SK-N-SH (cell line): ENCODE measurements around the gene GHR. TPM values are rescaled to one million over a fixed set of nuclear protein-coding genes. Genes with fewer than 3 reads are reported as not detected.

ENCODE experiments used
- CTCF ChIA-PET: fragments of 300-600, 350-600 bp; formaldehyde crosslinking; extraction: SDS; loops from one replicate; lab custom pipeline; 2021; lab: Yijun Ruan, JAX
- POLR2A ChIA-PET: fragments of 350-600 bp; sonication (Branson Sonifier 250); formaldehyde crosslinking; extraction: SDS; loops from one replicate; lab custom pipeline; 2020; ENCODE audit warnings: antibody characterized with exemption, inconsistent platforms; lab: Yijun Ruan, JAX
- DNase-seq: peaks from one replicate; pipeline ENCODE4 v3.0.0; 2012
- H2AFZ ChIP-seq: fragments of 200-600 bp; sonication (generic); 2 replicates; pipeline ENCODE4 v1.8.1; 2016; ENCODE audit warnings: antibody characterized with exemption, mild to moderate bottlenecking, low read depth
- H3F3A ChIP-seq: fragments of 200-600 bp; sonication (generic); replicated peaks from 2 replicates; pipeline ENCODE3; 2016; ENCODE audit warnings: antibody characterized with exemption, mild to moderate bottlenecking; ENCODE audit not compliant: insufficient read depth
- H3K27ac ChIP-seq, 2 experiments: fragments of 200-500 bp in 1 of 2; fragments of 200-600 bp in 1 of 2; sonication (Bioruptor generic) in 1 of 2; sonication (generic), shearing (Covaris generic) in 1 of 2; 2 replicates each; pipeline versions ENCODE4 v1.5.1 to v1.6.1; 2014 to 2016; ENCODE audit warnings: low read depth in 2 of 2, inconsistent platforms in 1 of 2, low read length in 1 of 2, mild to moderate bottlenecking in 1 of 2, mixed read lengths in 1 of 2
- H3K27me3 ChIP-seq: fragments of 200-600 bp; sonication (generic), shearing (Covaris generic); 2 replicates; pipeline ENCODE4 v1.6.1; 2016; ENCODE audit warnings: mixed run types; ENCODE audit not compliant: insufficient read depth
- H3K36me3 ChIP-seq, 2 experiments: fragments of 200-500 bp in 1 of 2; fragments of 200-600 bp in 1 of 2; sonication (Bioruptor generic) in 1 of 2; sonication (generic) in 1 of 2; replicated peaks in 1 of 2; 2 replicates each; pipeline versions ENCODE3 to v1.5.1; 2014 to 2016; ENCODE audit warnings: low read length in 1 of 2, mild to moderate bottlenecking in 1 of 2; ENCODE audit not compliant: insufficient read depth in 2 of 2, control insufficient read depth in 1 of 2
- H3K4me1 ChIP-seq, 2 experiments: fragments of 200-500 bp in 1 of 2; fragments of 200-600 bp in 1 of 2; sonication (Bioruptor generic) in 1 of 2; sonication (generic), shearing (Covaris generic) in 1 of 2; 2 replicates each; pipeline versions ENCODE4 v1.5.1 to v1.6.1; 2014 to 2016; ENCODE audit warnings: low read depth in 1 of 2, low read length in 1 of 2, mixed run types in 1 of 2; ENCODE audit not compliant: insufficient read depth in 2 of 2, control insufficient read depth in 1 of 2
- H3K4me2 ChIP-seq: fragments of 200-600 bp; sonication (generic), shearing (Covaris generic); 2 replicates; pipeline ENCODE4 v1.6.1; 2017; ENCODE audit warnings: mixed run types
- H3K4me3 ChIP-seq, 2 experiments: fragments of 200-500 bp in 1 of 2; fragments of 200-600 bp in 1 of 2; sonication (Bioruptor generic) in 1 of 2; sonication (generic), shearing (Covaris generic) in 1 of 2; 2 replicates each; pipeline versions ENCODE4 v1.5.1 to v1.8.1; 2014 to 2016; ENCODE audit warnings: low read depth in 2 of 2, inconsistent platforms in 1 of 2, low read length in 1 of 2, mild to moderate bottlenecking in 1 of 2, mixed read lengths in 1 of 2, moderate library complexity in 1 of 2
- H3K79me2 ChIP-seq: fragments of 200-600 bp; sonication (generic); 2 replicates; pipeline ENCODE4 v1.8.1; 2017; ENCODE audit warnings: mild to moderate bottlenecking; ENCODE audit not compliant: insufficient read depth
- H3K9ac ChIP-seq: fragments of 200-600 bp; sonication (generic); 2 replicates; pipeline ENCODE4 v1.6.1; 2017; ENCODE audit warnings: mixed run types
- H3K9me2 ChIP-seq: fragments of 200-600 bp; sonication (generic); 2 replicates; pipeline ENCODE4 v1.6.1; 2017; ENCODE audit warnings: mixed run types
- H3K9me3 ChIP-seq: fragments of 200-600 bp; sonication (generic); 2 replicates; pipeline ENCODE4 v1.6.1; 2017; ENCODE audit warnings: mixed run types, mild to moderate bottlenecking, moderate library complexity
- H4K20me1 ChIP-seq: fragments of 200-600 bp; sonication (generic); 2 replicates; pipeline ENCODE4 v1.6.1; 2017; ENCODE audit warnings: mild to moderate bottlenecking, mixed run types; ENCODE audit not compliant: insufficient read depth
- CTCF ChIP-seq: fragments of 200-600 bp; sonication (generic); IDR thresholded peaks from 2 replicates; pipeline ENCODE4 v1.6.1; 2017; ENCODE audit warnings: antibody characterized with exemption, mild to moderate bottlenecking, moderate library complexity
- ELF1 ChIP-seq: IDR thresholded peaks from 2 replicates; pipeline ENCODE4 v1.4.0; 2012
- EZH2phosphoT487 ChIP-seq: fragments of 200-600 bp; sonication (generic); IDR thresholded peaks from 2 replicates; pipeline ENCODE4 v1.6.1; 2017; ENCODE audit warnings: low read depth, mixed run types, mild to moderate bottlenecking, antibody characterized with exemption, moderate library complexity, borderline replicate concordance
- FOXJ3 ChIP-seq: sonication (generic); formaldehyde crosslinking; IDR thresholded peaks from 2 replicates; pipeline ENCODE4 v1.5.1; 2020; ENCODE audit warnings: mild to moderate bottlenecking, missing genetic modification reagents
- FOXM1 ChIP-seq: IDR thresholded peaks from 2 replicates; pipeline ENCODE4 v1.4.0; 2012; ENCODE audit warnings: low read depth, mild to moderate bottlenecking
- MEF2A ChIP-seq: IDR thresholded peaks from 2 replicates; pipeline ENCODE4 v1.4.0; 2012; ENCODE audit warnings: low read depth, borderline replicate concordance
- NRF1 ChIP-seq: IDR thresholded peaks from 2 replicates; pipeline ENCODE4 v1.6.1; 2012; ENCODE audit warnings: low read depth, mild to moderate bottlenecking, low read length
- POLR2AphosphoS5 ChIP-seq: IDR thresholded peaks from 2 replicates; pipeline ENCODE4 v1.6.1; 2012; ENCODE audit warnings: low read depth, low read length
- RCOR1 ChIP-seq: fragments of 150-350 bp; IDR thresholded peaks from 2 replicates; pipeline ENCODE4 v1.6.1; 2017; ENCODE audit warnings: antibody characterized with exemption, low read length
- RFX5 ChIP-seq: IDR thresholded peaks from 2 replicates; pipeline ENCODE4 v1.6.1; 2012; ENCODE audit warnings: mild to moderate bottlenecking, improper control_type of control experiment, low read length
- RXRA ChIP-seq: IDR thresholded peaks from 2 replicates; pipeline ENCODE4 v1.4.0; 2012; ENCODE audit warnings: low read depth, mild to moderate bottlenecking, borderline replicate concordance
- SIN3A ChIP-seq: IDR thresholded peaks from 2 replicates; pipeline ENCODE4 v1.6.1; 2012; ENCODE audit warnings: low read depth, mild to moderate bottlenecking, low read length, moderate library complexity, borderline replicate concordance
- SMC3 ChIP-seq: IDR thresholded peaks from 2 replicates; pipeline ENCODE4 v1.6.1; 2012; ENCODE audit warnings: low read depth, low read length, improper control_type of control experiment
- TEAD4 ChIP-seq: IDR thresholded peaks from 2 replicates; pipeline ENCODE4 v1.4.0; 2012; ENCODE audit warnings: mild to moderate bottlenecking, borderline replicate concordance; ENCODE audit not compliant: insufficient read depth
- YY1 ChIP-seq: IDR thresholded peaks from 2 replicates; pipeline ENCODE4 v1.4.0; 2012; ENCODE audit warnings: low read depth, mild to moderate bottlenecking
- ZBTB33 ChIP-seq: IDR thresholded peaks from 2 replicates; pipeline ENCODE4 v1.4.0; 2012; ENCODE audit warnings: low read depth, borderline replicate concordance
- WGBS: methylation state at CpG from one replicate; pipeline ENCODE4 v1.1.6; 2017; ENCODE audit warnings: low lambda C conversion rate; 5-methylcytosine and 5-hydroxymethylcytosine counted together
- polyA plus RNA-seq, 3 experiments: library from polyadenylated mRNA; depleted of rRNA; stranded (reverse); fragments of >200 nt; gene quantifications; 2 replicates each; pipeline ENCODE4 v1.2.3, GENCODE V29; 2012
- TF ChIP-seq, protein P1 (sequence below): fragments of 150-350 bp; IDR thresholded peaks from 2 replicates; pipeline ENCODE4 v1.6.1; 2016; ENCODE audit warnings: mild to moderate bottlenecking, low read depth, low read length
- TF ChIP-seq, protein P2 (sequence below): IDR thresholded peaks from 2 replicates; pipeline ENCODE4 v1.4.0; 2012; ENCODE audit warnings: low read depth

Gene GHR
- polyA plus RNA-seq, 1 of the 3 experiments (the other 2 are of a cell fraction), result 0.03 TPM

DNA sequence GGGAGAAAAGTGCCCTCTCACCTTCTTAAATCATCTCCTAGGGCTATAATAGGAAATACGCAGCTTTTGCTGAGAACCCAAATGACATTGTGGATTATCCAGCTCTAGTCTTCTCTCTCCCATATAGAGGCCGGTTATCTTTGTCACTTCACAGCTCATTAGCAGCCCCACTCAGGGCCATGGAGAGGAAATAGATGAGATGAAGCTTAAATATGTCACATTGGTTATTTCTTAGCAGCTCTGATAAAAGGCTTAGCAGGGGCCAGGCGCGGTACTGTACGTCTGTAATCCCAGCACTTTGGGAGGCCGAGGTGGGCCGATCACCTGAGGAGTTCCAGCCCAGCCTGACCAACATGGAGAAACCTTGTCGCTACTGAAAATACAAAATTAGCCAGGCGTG, 90.0 kb downstream of the GHR start:
- H3K27me3 ChIP-seq, result no peaks in the 10 kb centered on the region
- no peaks in the 10 kb centered on the region for H3K4me1 ChIP-seq
- DNase-seq, result no peak
- CTCF ChIA-PET, result no interaction called here
- H3K4me3 ChIP-seq, result no peak overlapping the region
- no peak overlapping the region for H2AFZ ChIP-seq
- no peaks in the 10 kb centered on the region for H4K20me1 ChIP-seq
- WGBS, result 17% methylated on average over 9 of the region's 9 CpGs
- no peaks in the 10 kb centered on the region for H3K36me3 ChIP-seq
- H3K4me2 ChIP-seq, result no peak overlapping the region
- no peak overlapping the region for H3K27ac ChIP-seq
- TF ChIP-seq, protein P1, sequence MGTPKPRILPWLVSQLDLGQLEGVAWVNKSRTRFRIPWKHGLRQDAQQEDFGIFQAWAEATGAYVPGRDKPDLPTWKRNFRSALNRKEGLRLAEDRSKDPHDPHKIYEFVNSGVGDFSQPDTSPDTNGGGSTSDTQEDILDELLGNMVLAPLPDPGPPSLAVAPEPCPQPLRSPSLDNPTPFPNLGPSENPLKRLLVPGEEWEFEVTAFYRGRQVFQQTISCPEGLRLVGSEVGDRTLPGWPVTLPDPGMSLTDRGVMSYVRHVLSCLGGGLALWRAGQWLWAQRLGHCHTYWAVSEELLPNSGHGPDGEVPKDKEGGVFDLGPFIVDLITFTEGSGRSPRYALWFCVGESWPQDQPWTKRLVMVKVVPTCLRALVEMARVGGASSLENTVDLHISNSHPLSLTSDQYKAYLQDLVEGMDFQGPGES, result no peak
- TF ChIP-seq FOXM1 (no peak), NRF1 (no peak), ELF1 (no peak), POLR2AphosphoS5 (no peak)
- TF ChIP-seq, protein P2, sequence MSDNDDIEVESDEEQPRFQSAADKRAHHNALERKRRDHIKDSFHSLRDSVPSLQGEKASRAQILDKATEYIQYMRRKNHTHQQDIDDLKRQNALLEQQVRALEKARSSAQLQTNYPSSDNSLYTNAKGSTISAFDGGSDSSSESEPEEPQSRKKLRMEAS, result no peak
- no peaks in the 10 kb centered on the region for H3F3A ChIP-seq
- H3K79me2 ChIP-seq, result no peaks in the 10 kb centered on the region
- no peak overlapping the region for H3K9ac ChIP-seq
- POLR2A ChIA-PET, result no interaction called here
- H3K9me2 ChIP-seq, result no peaks in the 10 kb centered on the region
- H3K9me3 ChIP-seq, result no peaks in the 10 kb centered on the region

- no peak for DNase-seq
- H4K20me1 ChIP-seq, result no peaks in the 10 kb centered on the region
- no peak overlapping the region for H3K4me2 ChIP-seq
- H3K4me1 ChIP-seq, result no peaks in the 10 kb centered on the region
- H3K9ac ChIP-seq, result no peak overlapping the region
- H3K27me3 ChIP-seq, result no peaks in the 10 kb centered on the region
- H3K27ac ChIP-seq, result no peak overlapping the region
- H3F3A ChIP-seq, result no peaks in the 10 kb centered on the region
- CTCF ChIA-PET, result interaction anchor here (1.0 to 1.1 kb wide), 2 partner anchors 93 to 253 kb away, joined by 3 read pairs; no protein-coding TSS in a partner anchor
- H3K9me2 ChIP-seq, result no peaks in the 10 kb centered on the region
- whole genome bisulfite sequencing, result 0% methylated on average over 2 of the region's 2 CpGs
- H3K9me3 ChIP-seq, result no peaks in the 10 kb centered on the region
- POLR2A ChIA-PET, result no interaction called here
- no peaks in the 10 kb centered on the region for H3K36me3 ChIP-seq
- no peaks in the 10 kb centered on the region for H3K79me2 ChIP-seq
- no peak overlapping the region for H2AFZ ChIP-seq
- no peak overlapping the region for H3K4me3 ChIP-seq
- no peak for TF ChIP-seq NRF1
- no peak for TF ChIP-seq SMC3
- no peak for TF ChIP-seq RXRA
- no peak for TF ChIP-seq YY1
- no peak for TF ChIP-seq RFX5
- no peak for TF ChIP-seq SIN3A
- TF ChIP-seq FOXJ3, result no peak
- TF ChIP-seq, protein P1, result no peak
- TF ChIP-seq MEF2A, result no peak
- TF ChIP-seq, protein P2, result no peak
- no peak for TF ChIP-seq CTCF
- TF ChIP-seq RCOR1, result no peak
- no peak for TF ChIP-seq TEAD4
- no peak for TF ChIP-seq FOXM1
- no peak for TF ChIP-seq EZH2phosphoT487
- no peak for TF ChIP-seq ZBTB33
Observed at GRCh38 chr5:42514754-42515153, 91.5 kb downstream of the GHR start.
